HepG2 (cell line): ENCODE results near the gene CACNA1C. TPM values are rescaled to one million over a fixed set of nuclear protein-coding genes. Genes with fewer than 3 reads are reported as not detected.
A peak's percentile ranks its signal among the peaks of the same experiment; 100 is the strongest.

Source experiments
- ATAD3A ChIP-seq: sonication (generic); formaldehyde crosslinking; IDR thresholded peaks from 2 replicates; pipeline ENCODE4 v1.4.0; 2020; ENCODE audit warnings: missing genetic modification reagents
- KAT7 ChIP-seq: IDR thresholded peaks from 2 replicates; pipeline ENCODE4 v1.6.1; 2018; ENCODE audit warnings: borderline replicate concordance, missing compliant biosample characterization
- KDM2A ChIP-seq: sonication (generic); formaldehyde crosslinking; IDR thresholded peaks from 2 replicates; pipeline ENCODE4 v1.4.0; 2020; ENCODE audit warnings: low read depth, missing genetic modification reagents, borderline replicate concordance
- ZNF577 ChIP-seq: sonication (generic); formaldehyde crosslinking; IDR thresholded peaks from 2 replicates; pipeline ENCODE4 v1.4.0; 2020; ENCODE audit warnings: mild to moderate bottlenecking, low read depth, missing genetic modification reagents, borderline replicate concordance
- polyA plus RNA-seq, 8 experiments: library from polyadenylated mRNA; depleted of rRNA in 3 of 8; stranded (reverse) in 7 of 8; unstranded in 1 of 8; fragments of >200 nt; fragmentation: Illumina TruSeq in 4 of 8; extraction: Trizol in 4 of 8; gene quantifications; 2 replicates each; pipeline versions ENCODE4 v1.2.1 to v1.2.3, GENCODE V29; 2011 to 2016; ENCODE audit warnings: low read depth in 4 of 8, missing spikeins in 1 of 8, mixed read lengths in 1 of 8; ENCODE audit not compliant: insufficient read depth in 1 of 8
- total RNA-seq, 5 experiments: library from RNA; depleted of rRNA; stranded (reverse); fragments of >200 nt; fragmentation: Illumina TruSeq; extraction: Trizol; gene quantifications; 2 replicates each; pipeline ENCODE4 v1.2.3, GENCODE V29; 2016; ENCODE audit warnings: low read depth in 1 of 5
- TF ChIP-seq, protein P1 (sequence below), 2 experiments: sonication (generic) in 1 of 2; formaldehyde crosslinking in 1 of 2; IDR thresholded peaks; 2 replicates each; pipeline versions ENCODE4 v1.4.0 to v1.6.1; 2016 to 2020; ENCODE audit warnings: borderline replicate concordance in 1 of 2, low read depth in 1 of 2, mild to moderate bottlenecking in 1 of 2, missing genetic modification reagents in 1 of 2
- TF ChIP-seq, protein P2 (sequence below): sonication (generic); formaldehyde crosslinking; conservative IDR thresholded peaks from 2 replicates; pipeline ENCODE4 v1.4.0; 2020; ENCODE audit warnings: missing genetic modification reagents
- TF ChIP-seq, protein P3 (sequence below), 2 experiments: fragments of 450-650 bp in 1 of 2; sonication (generic) in 1 of 2; formaldehyde crosslinking in 1 of 2; IDR thresholded peaks; 2 replicates each; pipeline versions ENCODE4 v1.6.1 to v1.8.0; 2016 to 2022; ENCODE audit warnings: antibody characterized with exemption in 1 of 2, mild to moderate bottlenecking in 1 of 2, missing genetic modification reagents in 1 of 2

Gene CACNA1C
- total and polyA plus RNA-seq, 2 of the 13 experiments (the other 11 are each of a cell fraction or from before 2014, with no cell fraction given): not detected

DNA sequence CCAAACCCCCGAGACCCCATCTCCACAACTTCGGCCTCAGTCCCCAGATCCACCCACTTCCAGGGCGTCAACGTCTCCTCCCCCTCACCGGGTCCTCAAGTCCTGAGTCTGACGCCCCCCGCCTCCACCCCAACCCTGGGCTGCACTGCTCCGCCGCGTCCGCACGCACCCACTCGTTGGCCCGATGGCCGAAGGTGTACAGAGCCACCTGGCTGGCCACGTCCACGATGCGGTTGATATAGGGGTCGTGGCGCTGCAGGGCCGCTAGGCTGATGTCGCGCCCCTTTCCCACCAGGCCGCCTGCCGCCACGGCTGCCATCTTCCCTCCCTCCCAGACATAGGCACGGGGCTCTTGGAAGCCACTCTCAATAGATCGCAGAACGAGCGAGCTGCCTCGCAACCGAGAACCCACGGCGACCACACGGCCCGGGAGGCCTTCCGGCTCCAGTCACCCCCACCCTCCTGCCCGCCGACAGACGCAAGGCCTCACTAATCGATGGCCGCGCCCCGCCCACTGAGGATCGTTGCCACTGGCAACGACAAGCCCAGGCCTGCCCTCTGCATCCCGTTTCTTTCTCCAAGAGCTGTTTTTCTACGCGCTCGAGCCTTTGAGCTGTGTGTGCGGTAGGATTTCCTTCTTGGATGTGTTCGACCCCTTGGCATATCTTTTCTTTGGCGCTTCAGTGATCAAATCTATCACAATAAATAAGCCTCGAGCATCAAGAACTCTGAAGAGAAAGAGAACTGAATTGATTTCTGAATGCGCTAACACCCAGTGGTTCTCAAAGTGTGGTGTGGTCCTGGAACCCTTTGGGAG is 48.5 kb upstream of the CACNA1C start, which contains the start of gene DCP1B (continued):
- TF ChIP-seq, protein P1, sequence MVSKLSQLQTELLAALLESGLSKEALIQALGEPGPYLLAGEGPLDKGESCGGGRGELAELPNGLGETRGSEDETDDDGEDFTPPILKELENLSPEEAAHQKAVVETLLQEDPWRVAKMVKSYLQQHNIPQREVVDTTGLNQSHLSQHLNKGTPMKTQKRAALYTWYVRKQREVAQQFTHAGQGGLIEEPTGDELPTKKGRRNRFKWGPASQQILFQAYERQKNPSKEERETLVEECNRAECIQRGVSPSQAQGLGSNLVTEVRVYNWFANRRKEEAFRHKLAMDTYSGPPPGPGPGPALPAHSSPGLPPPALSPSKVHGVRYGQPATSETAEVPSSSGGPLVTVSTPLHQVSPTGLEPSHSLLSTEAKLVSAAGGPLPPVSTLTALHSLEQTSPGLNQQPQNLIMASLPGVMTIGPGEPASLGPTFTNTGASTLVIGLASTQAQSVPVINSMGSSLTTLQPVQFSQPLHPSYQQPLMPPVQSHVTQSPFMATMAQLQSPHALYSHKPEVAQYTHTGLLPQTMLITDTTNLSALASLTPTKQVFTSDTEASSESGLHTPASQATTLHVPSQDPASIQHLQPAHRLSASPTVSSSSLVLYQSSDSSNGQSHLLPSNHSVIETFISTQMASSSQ (IDR thresholded peaks at IDR 0.05; ENCODE audit: low read depth): no peak
- TF ChIP-seq, protein P1 (CRISPR knock-in tag; IDR thresholded peaks at IDR 0.05; ENCODE audit: borderline replicate concordance): peak; percentile 72; the same call in 1 of the 2 replicates
- TF ChIP-seq ATAD3A (CRISPR knock-in tag): no peak
- no peak for TF ChIP-seq ZNF577 (CRISPR knock-in tag)
- TF ChIP-seq, protein P2, sequence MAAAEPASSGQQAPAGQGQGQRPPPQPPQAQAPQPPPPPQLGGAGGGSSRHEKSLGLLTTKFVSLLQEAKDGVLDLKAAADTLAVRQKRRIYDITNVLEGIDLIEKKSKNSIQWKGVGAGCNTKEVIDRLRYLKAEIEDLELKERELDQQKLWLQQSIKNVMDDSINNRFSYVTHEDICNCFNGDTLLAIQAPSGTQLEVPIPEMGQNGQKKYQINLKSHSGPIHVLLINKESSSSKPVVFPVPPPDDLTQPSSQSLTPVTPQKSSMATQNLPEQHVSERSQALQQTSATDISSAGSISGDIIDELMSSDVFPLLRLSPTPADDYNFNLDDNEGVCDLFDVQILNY (CRISPR knock-in tag): no peak
- TF ChIP-seq KAT7 (CRISPR knock-in tag): peak; percentile 92
- TF ChIP-seq, protein P3, sequence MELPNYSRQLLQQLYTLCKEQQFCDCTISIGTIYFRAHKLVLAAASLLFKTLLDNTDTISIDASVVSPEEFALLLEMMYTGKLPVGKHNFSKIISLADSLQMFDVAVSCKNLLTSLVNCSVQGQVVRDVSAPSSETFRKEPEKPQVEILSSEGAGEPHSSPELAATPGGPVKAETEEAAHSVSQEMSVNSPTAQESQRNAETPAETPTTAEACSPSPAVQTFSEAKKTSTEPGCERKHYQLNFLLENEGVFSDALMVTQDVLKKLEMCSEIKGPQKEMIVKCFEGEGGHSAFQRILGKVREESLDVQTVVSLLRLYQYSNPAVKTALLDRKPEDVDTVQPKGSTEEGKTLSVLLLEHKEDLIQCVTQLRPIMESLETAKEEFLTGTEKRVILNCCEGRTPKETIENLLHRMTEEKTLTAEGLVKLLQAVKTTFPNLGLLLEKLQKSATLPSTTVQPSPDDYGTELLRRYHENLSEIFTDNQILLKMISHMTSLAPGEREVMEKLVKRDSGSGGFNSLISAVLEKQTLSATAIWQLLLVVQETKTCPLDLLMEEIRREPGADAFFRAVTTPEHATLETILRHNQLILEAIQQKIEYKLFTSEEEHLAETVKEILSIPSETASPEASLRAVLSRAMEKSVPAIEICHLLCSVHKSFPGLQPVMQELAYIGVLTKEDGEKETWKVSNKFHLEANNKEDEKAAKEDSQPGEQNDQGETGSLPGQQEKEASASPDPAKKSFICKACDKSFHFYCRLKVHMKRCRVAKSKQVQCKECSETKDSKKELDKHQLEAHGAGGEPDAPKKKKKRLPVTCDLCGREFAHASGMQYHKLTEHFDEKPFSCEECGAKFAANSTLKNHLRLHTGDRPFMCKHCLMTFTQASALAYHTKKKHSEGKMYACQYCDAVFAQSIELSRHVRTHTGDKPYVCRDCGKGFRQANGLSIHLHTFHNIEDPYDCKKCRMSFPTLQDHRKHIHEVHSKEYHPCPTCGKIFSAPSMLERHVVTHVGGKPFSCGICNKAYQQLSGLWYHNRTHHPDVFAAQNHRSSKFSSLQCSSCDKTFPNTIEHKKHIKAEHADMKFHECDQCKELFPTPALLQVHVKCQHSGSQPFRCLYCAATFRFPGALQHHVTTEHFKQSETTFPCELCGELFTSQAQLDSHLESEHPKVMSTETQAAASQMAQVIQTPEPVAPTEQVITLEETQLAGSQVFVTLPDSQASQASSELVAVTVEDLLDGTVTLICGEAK (IDR thresholded peaks at IDR 0.05): no peak
- TF ChIP-seq, protein P3 (CRISPR knock-in tag; IDR thresholded peaks at IDR 0.05): no peak; the same call in 1 of the 2 replicates
- TF ChIP-seq KDM2A: peak; percentile 88
